GM10266 (cell line): ENCODE data around the gene TMEM94.

ENCODE experiments used
- DNase-seq: peaks from one replicate; pipeline ENCODE4 v3.0.0; 2012; ENCODE audit errors: extremely low spot score
- CTCF ChIP-seq: IDR thresholded peaks from 2 replicates; pipeline ENCODE4 v1.5.1; 2012; ENCODE audit warnings: mild to moderate bottlenecking, low read depth; ENCODE audit not compliant: control insufficient read depth, insufficient read depth; ENCODE audit errors: missing control alignments

Gene TMEM94

GRCh38 chr17:75535871-75536270 is 79.4 kb downstream of the TMEM94 start:
- TF ChIP-seq CTCF = no peak
- no peak for DNase-seq

GRCh38 chr17:75536366-75536765 is 79.9 kb downstream of the TMEM94 start:
- no peak for DNase-seq
- TF ChIP-seq CTCF = no peak

GRCh38 chr17:75539967-75540729 is 83.7 kb downstream of the TMEM94 start:
- DNase-seq = no peak
- TF ChIP-seq CTCF = no peak

GRCh38 chr17:75540923-75541503 is 84.6 kb downstream of the TMEM94 start:
- DNase-seq = no peak
- no peak for TF ChIP-seq CTCF

- no peak for DNase-seq
- no peak for TF ChIP-seq CTCF
Observed at GRCh38 chr17:75542229-75542628, 85.8 kb downstream of the TMEM94 start.

GRCh38 chr17:75542728-75543336 is 86.4 kb downstream of the TMEM94 start:
- DNase-seq = no peak
- no peak for TF ChIP-seq CTCF

- DNase-seq = no peak
- TF ChIP-seq CTCF = no peak
Observed at GRCh38 chr17:75544250-75544649, 87.8 kb downstream of the TMEM94 start.
